Ovary (tissue), 3 donors: ENCODE results near the gene ADAM10.

Source experiments
- CTCF ChIP-seq, 3 donors: fragments of 450-650 bp in 2 of 3; fragments of 200-600 bp in 1 of 3; IDR thresholded peaks; one replicate each; pipeline versions ENCODE4 v1.5.1 to v1.8.0; 2016 to 2022; ENCODE audit warnings: antibody characterized with exemption in 3 of 3, mild to moderate bottlenecking in 1 of 3
- EP300 ChIP-seq: sonication (generic); formaldehyde crosslinking; IDR thresholded peaks from one replicate; pipeline ENCODE4 v1.6.1; 2017; ENCODE audit warnings: antibody characterized with exemption
- POLR2A ChIP-seq: fragments of 450-650 bp; IDR thresholded peaks from one replicate; pipeline ENCODE4 v1.6.1; 2017; ENCODE audit warnings: antibody characterized with exemption, mild to moderate bottlenecking, moderate library complexity
- donor health status: DM: no; HTN: no; CAD: no.

GRCh38 chr15:58627701-58628100 lies 121.8 kb downstream of the ADAM10 start:
- no peak for TF ChIP-seq CTCF (IDR thresholded peaks at IDR 0.05)
- no peak for TF ChIP-seq POLR2A
- no peak for TF ChIP-seq EP300
